SIG-M5 treated with dmso at 0.1 percent for 504 hours (cell line): ENCODE measurements around the gene TPM4.

ENCODE experiments used
- DNase-seq: peaks from one replicate; lab custom pipeline; 2025; ENCODE audit not compliant: unreplicated experiment; lab: John Stamatoyannopoulos, UW

TPM4 gene

GRCh38 chr19:16041299-16041990 is 34.9 kb upstream of the TPM4 start:
- DNase-seq = peak; percentile 21

GRCh38 chr19:16041991-16042386 is 34.3 kb upstream of the TPM4 start:
- no peak for DNase-seq

- DNase-seq = no peak
These were observed 33.7 kb upstream of the TPM4 start for GRCh38 chr19:16042533-16043085.

- no peak for DNase-seq
These were observed 33.0 kb upstream of the TPM4 start for GRCh38 chr19:16043156-16043757.

- DNase-seq = no peak
These were observed 31.5 kb upstream of the TPM4 start for GRCh38 chr19:16044746-16045145.

- DNase-seq = no peak
These were observed 31.1 kb upstream of the TPM4 start for GRCh38 chr19:16045171-16045570.

GRCh38 chr19:16045893-16046292 is 30.4 kb upstream of the TPM4 start:
- no peak for DNase-seq

- peak; percentile 28 for DNase-seq
These were observed 27.7 kb upstream of the TPM4 start for GRCh38 chr19:16048583-16048982.

- no peak for DNase-seq
These were observed 24.9 kb upstream of the TPM4 start for GRCh38 chr19:16051254-16052025.

- no peak for DNase-seq
These were observed 23.9 kb upstream of the TPM4 start for GRCh38 chr19:16052353-16052752.

GRCh38 chr19:16057062-16057461 is 19.2 kb upstream of the TPM4 start:
- DNase-seq = no peak

GRCh38 chr19:16060294-16060693 is 16.0 kb upstream of the TPM4 start:
- no peak for DNase-seq

GRCh38 chr19:16061943-16062342 is 14.4 kb upstream of the TPM4 start:
- no peak for DNase-seq

- DNase-seq = peak; percentile 56
These were observed 13.5 kb upstream of the TPM4 start for GRCh38 chr19:16062789-16063188.

GRCh38 chr19:16064209-16064889 is 11.9 kb upstream of the TPM4 start:
- DNase-seq = no peak

GRCh38 chr19:16066611-16067104 is 9.6 kb upstream of the TPM4 start:
- DNase-seq = peak; percentile 51

- DNase-seq = no peak
These were observed 8.9 kb upstream of the TPM4 start for GRCh38 chr19:16067205-16067938.

- DNase-seq = no peak
These were observed 7.5 kb upstream of the TPM4 start for GRCh38 chr19:16068696-16069259.

GRCh38 chr19:16069813-16070365 is 6.4 kb upstream of the TPM4 start:
- DNase-seq = no peak
